Activated naive CD4-positive, alpha-beta T cell treated with anti-CD3 and anti-CD28 coated beads, Interleukin-2, amount 50 U/mL, for 16 hours (primary cell): ENCODE measurements around the gene PSENEN.
"Not testable (repeated sequence)": the region's sequence is repeated elsewhere in the genome, so short reads cannot be mapped to it uniquely, and the experiment has no call there.

Experiments
- DNase-seq: peaks from one replicate; pipeline ENCODE4 v3.0.0-alpha.2; 2020

Gene PSENEN

DNA sequence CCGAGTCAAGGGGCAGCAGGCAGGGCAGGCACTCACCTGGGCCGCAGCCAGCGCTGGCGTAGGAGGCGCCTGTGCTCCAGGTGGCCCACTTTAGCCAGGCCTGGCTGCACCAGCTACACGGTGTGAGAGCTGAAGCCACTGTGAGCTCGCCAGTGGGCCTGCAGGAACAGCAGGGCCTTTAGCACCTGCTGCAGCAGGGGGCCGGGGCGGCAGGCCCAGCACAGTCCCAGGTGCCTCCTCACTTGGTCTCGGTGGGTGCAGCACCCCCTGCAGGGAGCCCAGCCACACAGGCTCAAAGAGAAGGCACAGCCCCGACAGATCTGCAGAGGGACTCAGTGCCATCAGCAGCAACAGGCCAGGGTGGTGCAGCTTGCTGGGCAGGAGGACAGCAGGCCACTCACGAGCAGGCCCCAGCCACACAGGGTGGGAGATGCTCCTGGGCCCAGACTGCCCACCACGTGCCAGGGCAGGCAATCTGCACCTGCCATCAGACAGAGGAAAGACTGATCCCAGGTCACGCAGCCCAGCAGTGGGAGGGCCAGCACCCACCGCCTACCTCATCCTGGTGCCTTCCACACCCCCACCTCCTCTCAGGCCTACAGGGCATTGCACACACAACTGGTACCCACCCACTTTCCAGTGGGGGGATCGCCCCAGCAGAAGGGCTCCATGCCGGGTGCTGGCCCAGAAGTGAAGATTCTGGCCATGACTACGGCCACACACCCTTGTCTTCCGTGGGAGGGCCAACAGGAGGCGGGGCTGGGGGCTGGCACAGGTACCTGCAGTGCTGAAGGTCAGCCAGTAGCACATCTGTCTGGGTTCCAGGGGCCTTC, 45.7 kb downstream of the PSENEN start:
- DNase-seq, result no peak

DNA sequence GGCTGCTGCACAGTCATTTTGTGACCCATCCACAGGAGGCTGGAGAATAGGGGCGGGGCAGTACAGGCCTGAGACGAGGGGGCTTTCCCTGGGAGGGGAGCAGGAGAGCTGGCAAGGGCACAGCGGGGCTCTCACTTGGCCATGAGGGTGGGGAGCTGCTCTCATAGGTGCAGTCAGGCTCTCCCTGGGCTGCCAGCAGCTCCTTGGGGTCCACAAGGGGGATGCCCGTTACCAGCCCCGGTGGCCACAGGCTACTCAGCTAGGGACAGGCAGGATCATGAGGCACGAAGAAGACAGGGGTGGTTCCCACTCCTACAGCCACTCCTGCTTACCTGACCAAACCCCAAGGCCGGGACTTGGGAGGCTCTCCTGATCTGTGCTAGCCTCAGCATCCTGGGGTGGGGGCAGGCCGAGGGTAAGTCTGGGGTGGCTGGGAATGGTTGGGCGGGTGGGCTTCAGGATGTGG, 46.4 kb downstream of the PSENEN start:
- DNase-seq, result no peak

DNA sequence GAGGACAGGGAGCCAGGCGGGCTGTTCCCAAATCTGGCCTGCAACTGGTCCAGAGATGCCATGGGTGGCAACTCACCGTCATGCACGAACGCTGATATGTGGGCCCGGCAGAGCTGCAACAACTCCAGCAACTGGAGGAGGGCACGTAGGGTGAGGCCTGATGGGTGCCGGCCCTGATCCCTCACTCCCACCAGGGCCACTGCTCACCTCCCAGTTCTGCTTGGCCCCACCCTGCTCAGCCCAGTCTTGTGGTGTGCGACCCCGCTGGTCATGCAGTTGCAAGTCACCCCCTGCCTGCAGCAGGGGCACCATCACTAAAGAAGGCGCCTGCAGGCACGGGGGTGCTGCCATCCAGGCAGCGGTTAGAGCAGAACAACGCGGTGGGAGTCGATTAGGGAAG, 46.9 kb downstream of the PSENEN start:
- DNase-seq, result no peak

DNA sequence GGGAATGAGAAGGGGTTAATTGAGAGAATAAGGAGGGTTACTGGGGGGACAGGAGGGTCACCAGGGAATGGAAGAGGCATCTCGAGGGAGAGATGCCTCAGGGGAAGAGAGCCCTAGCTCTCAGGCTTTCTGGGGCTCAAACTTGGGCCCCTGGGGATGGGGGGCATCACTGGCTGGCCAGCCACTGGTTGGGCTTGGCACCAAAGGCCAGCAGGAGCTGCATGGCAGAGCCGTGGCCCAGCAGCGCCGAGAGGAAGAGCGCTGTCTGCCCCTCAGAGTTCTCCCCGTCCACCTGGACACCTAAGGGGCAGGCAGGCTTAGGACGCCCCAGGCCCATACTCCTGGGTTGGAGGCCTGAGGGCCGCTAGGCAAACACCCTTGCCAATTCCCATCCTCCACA, 47.4 kb downstream of the PSENEN start:
- DNase-seq, result no peak

DNA sequence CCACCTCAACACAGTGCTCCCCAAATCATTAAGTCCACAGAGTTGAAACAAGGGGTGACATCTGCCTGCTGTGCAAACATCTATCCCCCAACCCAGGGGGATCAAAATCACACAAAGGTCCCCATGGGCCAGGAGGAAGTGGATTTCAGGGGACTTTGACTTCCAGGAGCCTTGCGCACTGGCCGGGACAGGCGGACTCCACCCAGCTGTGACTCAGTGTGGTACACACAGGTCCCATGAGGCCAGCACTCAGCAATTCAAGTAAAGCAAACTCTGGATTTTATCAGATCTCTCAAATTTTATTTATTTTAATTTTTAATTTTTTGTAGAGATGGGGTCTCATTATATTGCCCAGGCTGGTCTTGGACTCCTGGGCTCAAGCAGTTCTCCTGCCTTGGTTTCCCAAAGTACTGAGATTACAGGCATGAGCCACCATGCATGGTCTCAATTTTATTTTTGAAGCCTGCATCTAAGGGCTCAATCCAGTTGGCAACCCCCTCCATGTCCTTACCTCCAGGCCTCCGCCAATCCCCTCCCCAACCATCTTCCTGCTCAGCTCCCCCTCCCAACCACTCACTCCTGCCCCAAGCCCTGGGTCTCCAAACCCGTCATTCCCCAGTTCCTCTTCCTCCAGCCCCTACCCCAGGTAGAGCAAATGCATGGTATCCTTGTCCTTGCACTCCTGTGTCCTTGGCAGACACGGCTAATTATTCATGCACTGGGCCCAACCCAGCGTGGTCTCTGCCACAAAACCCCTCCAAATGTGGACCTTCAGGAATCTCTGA, 48.1 kb downstream of the PSENEN start:
- DNase-seq, result no peak

DNA sequence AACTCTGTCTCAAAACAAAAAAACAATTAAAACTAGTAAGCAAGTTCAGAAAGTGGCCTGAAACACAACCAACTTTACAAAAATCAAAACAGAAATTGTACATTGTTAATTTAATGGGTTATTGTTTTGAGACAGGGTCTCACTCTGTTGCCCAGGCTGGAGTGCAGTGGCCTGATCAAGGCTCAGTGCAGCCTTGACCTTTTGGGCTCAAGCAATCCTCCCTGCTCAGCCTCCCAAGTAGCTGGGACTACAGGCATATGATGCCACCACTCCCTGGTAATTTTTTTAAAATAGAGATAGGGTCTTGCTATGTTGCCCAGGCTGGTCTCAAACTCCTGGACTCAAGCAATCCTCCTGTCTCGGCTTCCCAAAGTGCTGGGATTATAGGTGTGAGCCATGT, 50.1 kb downstream of the PSENEN start:
- not testable (repeated sequence) for DNase-seq
